ENCODE measurements around the gene HACD2. TPM values are rescaled to one million over a fixed set of nuclear protein-coding genes. Genes with fewer than 3 reads are reported as not detected.

Gene HACD2
- total RNA-seq, 1 experiment from 2014 or later: 38.9 TPM

GRCh38 chr3:123469323-123469995, 115.4 kb downstream of the HACD2 start:
- no peak overlapping the region for H3K27ac ChIP-seq
- H3K4me1 ChIP-seq (replicated peaks): no peaks in the 10 kb centered on the region
- DNase-seq (ENCODE audit: low read depth in 1 of 2, low spot score in 2 of 2): no peak
- no peak overlapping the region for H3K4me3 ChIP-seq
- H3K36me3 ChIP-seq: no peaks in the 10 kb centered on the region
- H3K9me3 ChIP-seq (replicated peaks): no peaks in the 10 kb centered on the region
- peaks cover 19% of the 10 kb centered on the region for H3K27me3 ChIP-seq (replicated peaks)

DNA sequence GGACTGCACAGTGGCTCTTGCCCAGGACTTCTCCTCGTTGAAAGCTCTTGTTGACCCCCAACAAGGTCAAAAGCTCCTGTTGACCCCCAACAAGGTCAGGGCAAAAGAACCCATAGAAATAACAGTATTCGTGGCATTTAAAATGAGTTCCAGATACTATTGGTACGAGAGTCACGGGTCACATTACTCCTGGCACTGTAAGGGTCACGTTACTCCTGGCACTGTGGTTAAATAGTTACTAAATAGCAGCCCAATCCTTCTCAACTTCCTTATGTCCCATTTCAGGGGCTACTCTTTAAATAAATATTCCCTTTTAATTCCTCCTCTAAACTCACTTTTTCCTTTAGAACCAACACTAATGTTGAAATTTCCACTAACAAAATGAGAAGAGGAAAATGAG, 117.8 kb downstream of the HACD2 start:
- Histone ChIP-seq H3K4me1 (replicated peaks) (no peaks in the 10 kb centered on the region), H3K27me3 (replicated peaks) (peaks cover 33% of the 10 kb centered on the region), H3K4me3 (no peak overlapping the region), H3K36me3 (no peaks in the 10 kb centered on the region), H3K27ac (no peak overlapping the region), H3K9me3 (replicated peaks) (no peaks in the 10 kb centered on the region)
- DNase-seq (ENCODE audit: low read depth in 1 of 2, low spot score in 2 of 2): no peak

DNA sequence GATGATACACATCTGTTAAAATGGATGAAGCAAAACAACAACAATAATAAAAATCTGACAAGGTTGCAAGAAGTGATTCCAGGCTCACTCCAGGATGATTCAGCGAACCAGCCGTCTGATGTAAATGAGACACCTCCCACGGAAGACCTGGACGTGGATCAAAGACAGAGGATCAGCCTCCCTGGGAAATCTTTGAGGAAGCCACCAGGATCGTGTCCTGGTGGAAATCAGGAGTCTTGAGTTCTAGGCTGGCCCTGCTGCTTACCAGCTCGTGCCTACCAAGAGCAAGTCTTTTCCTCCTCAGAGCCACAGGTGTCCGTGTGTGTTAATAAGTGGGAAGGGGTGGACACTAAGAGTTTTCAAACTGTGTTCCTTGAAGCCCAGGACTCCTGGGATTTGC, 120.6 kb downstream of the HACD2 start:
- no peak for DNase-seq (ENCODE audit: low read depth in 1 of 2, low spot score in 2 of 2)
- Histone ChIP-seq H3K36me3 (no peaks in the 10 kb centered on the region), H3K27ac (no peak overlapping the region), H3K4me3 (no peak overlapping the region), H3K27me3 (replicated peaks) (peaks cover 36% of the 10 kb centered on the region), H3K4me1 (replicated peaks) (no peaks in the 10 kb centered on the region), H3K9me3 (replicated peaks) (no peaks in the 10 kb centered on the region)

DNA sequence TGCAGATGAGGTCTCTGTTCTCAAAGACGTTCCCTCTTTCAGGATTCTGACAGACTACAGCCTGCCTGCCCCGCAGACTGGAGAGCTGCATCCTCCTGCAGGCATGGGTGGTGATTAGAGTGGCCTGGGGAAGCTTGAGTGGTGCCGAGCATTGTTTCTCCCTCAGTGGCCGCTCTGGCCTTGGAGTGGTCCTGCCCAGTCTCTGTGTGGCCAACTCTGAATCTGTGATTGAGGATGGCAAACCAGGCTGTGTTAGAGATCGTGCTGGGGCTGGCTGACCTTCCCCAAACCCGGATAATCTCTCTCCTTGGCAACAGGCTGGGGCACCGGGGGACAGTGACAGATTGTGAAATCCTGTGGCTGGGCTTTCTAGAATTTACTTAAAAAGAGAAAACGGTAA, 125.0 kb downstream of the HACD2 start:
- Histone ChIP-seq H3K27me3 (replicated peaks) (peaks cover 43% of the 10 kb centered on the region), H3K9me3 (replicated peaks) (no peaks in the 10 kb centered on the region), H3K4me3 (no peak overlapping the region), H3K36me3 (no peaks in the 10 kb centered on the region), H3K4me1 (replicated peaks) (no peaks in the 10 kb centered on the region), H3K27ac (no peak overlapping the region)
- DNase-seq (ENCODE audit: low read depth in 1 of 2, low spot score in 2 of 2): no peak

- no peak for DNase-seq (ENCODE audit: low read depth in 1 of 2, low spot score in 2 of 2)
Measured at GRCh38 chr3:123458255-123458654, 126.6 kb downstream of the HACD2 start.

DNA sequence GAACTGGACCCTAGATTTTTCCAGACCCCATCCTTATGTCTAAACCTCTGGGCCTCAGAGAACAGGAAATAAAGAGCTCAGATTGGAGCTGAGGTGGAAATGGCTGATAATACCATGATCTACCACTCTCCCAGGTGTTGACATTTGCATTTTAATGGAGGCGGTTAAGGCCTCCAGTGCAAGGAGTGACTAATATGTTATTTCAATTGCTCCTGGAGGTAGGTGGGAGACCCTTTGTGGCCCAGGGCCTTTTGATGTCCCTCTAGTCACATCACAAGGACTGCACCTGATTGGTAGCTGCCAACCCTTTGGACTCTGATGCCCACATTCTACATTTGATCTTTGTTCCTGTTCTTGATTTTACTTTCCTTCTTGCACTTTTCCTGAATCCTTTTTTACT, 127.0 kb downstream of the HACD2 start:
- peaks cover 34% of the 10 kb centered on the region for H3K27me3 ChIP-seq (replicated peaks)
- no peaks in the 10 kb centered on the region for H3K36me3 ChIP-seq
- H3K4me3 ChIP-seq: no peak overlapping the region
- H3K9me3 ChIP-seq (replicated peaks): no peaks in the 10 kb centered on the region
- no peak for DNase-seq (ENCODE audit: low read depth in 1 of 2, low spot score in 2 of 2)
- no peaks in the 10 kb centered on the region for H3K4me1 ChIP-seq (replicated peaks)
- H3K27ac ChIP-seq: no peak overlapping the region

More at GRCh38 chr3:123458255-123458654, 126.6 kb downstream of the HACD2 start:
- Histone ChIP-seq H3K4me3 (no peak overlapping the region), H3K36me3 (no peaks in the 10 kb centered on the region), H3K4me1 (replicated peaks) (no peaks in the 10 kb centered on the region), H3K9me3 (replicated peaks) (no peaks in the 10 kb centered on the region), H3K27ac (no peak overlapping the region), H3K27me3 (replicated peaks) (peaks cover 35% of the 10 kb centered on the region)

GRCh38 chr3:123453675-123454074, 131.2 kb downstream of the HACD2 start:
- peaks cover 45% of the 10 kb centered on the region for H3K27me3 ChIP-seq (replicated peaks)

DNA sequence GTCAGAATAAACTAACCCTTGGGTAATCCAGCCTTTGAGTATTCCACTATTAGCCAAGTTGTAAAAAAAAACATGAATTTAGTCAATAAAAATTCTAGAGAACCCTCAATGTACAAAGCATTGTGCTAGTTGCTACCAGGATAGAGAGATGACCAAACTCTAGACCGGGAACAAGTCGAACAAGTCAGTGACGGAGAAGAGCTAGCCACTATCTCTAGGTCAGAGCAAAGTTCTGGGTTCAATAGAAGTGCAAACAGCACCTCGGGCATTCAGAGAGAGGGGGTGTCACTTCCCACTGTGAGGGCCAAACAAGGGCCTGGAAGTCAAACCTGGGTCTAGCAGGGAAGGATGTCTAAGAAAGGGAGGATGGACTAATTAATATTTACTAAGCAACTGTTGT, 133.7 kb downstream of the HACD2 start:
- peaks cover 44% of the 10 kb centered on the region for H3K27me3 ChIP-seq (replicated peaks)
- DNase-seq (ENCODE audit: low read depth in 1 of 2, low spot score in 2 of 2): no peak

More at GRCh38 chr3:123453675-123454074, 131.2 kb downstream of the HACD2 start:
- H3K36me3 ChIP-seq: no peaks in the 10 kb centered on the region
- H3K4me3 ChIP-seq: no peak overlapping the region
- H3K4me1 ChIP-seq (replicated peaks): peaks cover 10% of the 10 kb centered on the region
- H3K9me3 ChIP-seq (replicated peaks): no peaks in the 10 kb centered on the region
- no peak overlapping the region for H3K27ac ChIP-seq
- no peak for DNase-seq (ENCODE audit: low read depth in 1 of 2, low spot score in 2 of 2)

DNA sequence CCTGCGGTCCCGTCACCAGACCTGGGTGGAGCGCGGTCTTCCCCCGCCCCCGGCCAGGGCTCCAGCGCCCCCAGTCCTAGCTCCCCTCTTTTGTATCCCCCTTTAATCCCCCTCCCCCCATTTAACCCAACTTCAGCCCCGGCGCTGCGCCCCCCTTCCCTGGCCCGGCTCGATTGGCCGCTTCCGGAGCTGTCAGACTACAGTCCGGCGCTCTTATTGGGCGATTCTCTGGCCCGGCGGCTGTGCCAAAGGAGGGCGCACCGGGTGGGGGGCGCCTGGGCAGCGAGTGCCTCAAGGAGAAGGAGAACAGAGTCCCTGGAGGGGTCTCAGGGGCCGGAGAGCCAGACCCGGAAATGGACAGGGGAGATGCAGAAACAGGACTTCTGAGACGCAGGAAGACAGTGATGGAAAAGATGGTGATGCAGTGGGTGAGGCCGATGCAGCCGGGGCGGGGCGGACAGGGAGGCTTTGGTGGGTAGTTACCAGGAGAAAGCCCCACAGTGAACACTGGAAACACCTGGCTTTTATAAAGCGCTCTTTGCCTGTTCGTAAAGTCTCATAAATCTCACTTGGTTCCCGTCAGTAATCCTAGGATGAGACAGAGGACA, 134.8 kb downstream of the HACD2 start:
- H3K4me3 ChIP-seq: peak overlapping the region; percentile 43
- peaks cover 6% of the 10 kb centered on the region for H3K9me3 ChIP-seq (replicated peaks)
- H3K27me3 ChIP-seq (replicated peaks): peaks cover 47% of the 10 kb centered on the region
- no peaks in the 10 kb centered on the region for H3K36me3 ChIP-seq
- peaks cover 17% of the 10 kb centered on the region for H3K4me1 ChIP-seq (replicated peaks)
- H3K27ac ChIP-seq: no peak overlapping the region
- DNase-seq (ENCODE audit: low read depth in 1 of 2, low spot score in 2 of 2): no peak

More for the DNA sequence above, 133.7 kb downstream of the HACD2 start:
- no peaks in the 10 kb centered on the region for H3K36me3 ChIP-seq
- no peak overlapping the region for H3K4me3 ChIP-seq
- H3K27ac ChIP-seq: no peak overlapping the region
- H3K9me3 ChIP-seq (replicated peaks): peaks cover 6% of the 10 kb centered on the region
- H3K4me1 ChIP-seq (replicated peaks): peaks cover 17% of the 10 kb centered on the region

- Histone ChIP-seq H3K4me3 (peak overlapping the region; percentile 43), H3K4me1 (replicated peaks) (peaks cover 17% of the 10 kb centered on the region), H3K27ac (no peak overlapping the region), H3K27me3 (replicated peaks) (peaks cover 53% of the 10 kb centered on the region), H3K9me3 (replicated peaks) (peaks cover 6% of the 10 kb centered on the region), H3K36me3 (no peaks in the 10 kb centered on the region)
- DNase-seq (ENCODE audit: low read depth in 1 of 2, low spot score in 2 of 2): peak in 1 of 2 experiments; percentile 34
Measured at GRCh38 chr3:123449102-123449996, 135.5 kb downstream of the HACD2 start.

GRCh38 chr3:123448536-123449101, 136.2 kb downstream of the HACD2 start, which contains the start of gene ADCY5:
Gene ADCY5, minus strand, starts transcription at chr3:123449090. Its CDS starts 545 bp downstream, at chr3:123448545.
- H3K9me3 ChIP-seq (replicated peaks): peaks cover 6% of the 10 kb centered on the region
- peak within 1 kb of the TSS; percentile 43 for H3K4me3 ChIP-seq
- no peaks in the 10 kb centered on the region for H3K36me3 ChIP-seq
- peaks cover 17% of the 10 kb centered on the region for H3K4me1 ChIP-seq (replicated peaks)
- H3K27me3 ChIP-seq (replicated peaks): peaks cover 60% of the 10 kb centered on the region
- H3K27ac ChIP-seq: no peak within 1 kb of the TSS
- no peak for DNase-seq (ENCODE audit: low read depth in 1 of 2, low spot score in 2 of 2)

GRCh38 chr3:123447749-123448517, 136.9 kb downstream of the HACD2 start:
- Histone ChIP-seq H3K36me3 (no peaks in the 10 kb centered on the region), H3K27ac (no peak overlapping the region), H3K27me3 (replicated peaks) (peaks cover 54% of the 10 kb centered on the region), H3K4me1 (replicated peaks) (peaks cover 17% of the 10 kb centered on the region), H3K9me3 (replicated peaks) (peaks cover 6% of the 10 kb centered on the region), H3K4me3 (peak overlapping the region; percentile 43)
- DNase-seq (ENCODE audit: low read depth in 1 of 2, low spot score in 2 of 2): peak in 1 of 2 experiments; percentile 8

DNA sequence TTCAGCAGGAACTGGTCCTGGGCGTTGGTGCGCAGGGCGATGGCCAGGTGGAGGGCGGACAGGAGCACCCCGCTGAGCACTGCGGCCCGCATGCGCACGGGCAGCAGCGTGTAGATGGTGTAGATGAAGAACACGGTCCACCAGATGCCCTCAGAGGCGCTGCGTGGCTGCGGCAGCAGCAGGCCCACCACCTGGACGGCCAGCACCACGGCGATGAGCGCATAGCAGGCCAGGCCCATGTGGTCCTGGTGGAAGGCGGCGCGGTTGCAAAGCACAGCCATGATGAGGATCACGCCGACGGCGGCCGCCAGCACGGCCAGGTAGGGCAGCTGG, 137.5 kb downstream of the HACD2 start:
- peaks cover 53% of the 10 kb centered on the region for H3K27me3 ChIP-seq (replicated peaks)

More for the DNA sequence above, 137.5 kb downstream of the HACD2 start:
- Histone ChIP-seq H3K9me3 (replicated peaks) (peaks cover 6% of the 10 kb centered on the region), H3K27ac (no peak overlapping the region), H3K4me1 (replicated peaks) (peaks cover 17% of the 10 kb centered on the region), H3K36me3 (no peaks in the 10 kb centered on the region), H3K4me3 (no peak overlapping the region)
- no peak for DNase-seq (ENCODE audit: low read depth in 1 of 2, low spot score in 2 of 2)

Measured in SJSA1 (cell line).